Stomach (tissue), 9 donors: Measurements from ENCODE around the gene TEX51. TPM values are rescaled to one million over a fixed set of nuclear protein-coding genes. Genes with fewer than 3 reads are reported as not detected.

Experiments used
- DNase-seq, 2 donors: peaks; one replicate each; pipeline versions ENCODE4 v3.0.0 to v3.0.0-alpha.2; 2013 to 2019
- H3K27ac ChIP-seq, 5 donors: fragments of 200-600 bp in 4 of 5; sonication (generic) in 4 of 5; one replicate each; pipeline ENCODE4 v1.5.1; 2013 to 2019; ENCODE audit warnings: mild to moderate bottlenecking in 1 of 5, moderate library complexity in 1 of 5
- H3K27me3 ChIP-seq, 3 donors: fragments of 200-600 bp; sonication (generic); one replicate each; pipeline ENCODE4 v1.5.1; 2017 to 2019; ENCODE audit warnings: mixed run types in 1 of 3
- H3K36me3 ChIP-seq, 4 donors: fragments of 200-600 bp; sonication (generic); 1 replicate in 3 of 4; 2 replicates in 1 of 4; pipeline ENCODE4 v1.5.1; 2016 to 2019
- H3K4me1 ChIP-seq, 4 donors: fragments of 200-600 bp; sonication (generic); one replicate each; pipeline ENCODE4 v1.5.1; 2016 to 2019
- H3K4me3 ChIP-seq, 4 donors: fragments of 200-600 bp; sonication (generic) in 3 of 4; one replicate each; pipeline ENCODE4 v1.5.1; 2016 to 2019; ENCODE audit warnings: mild to moderate bottlenecking in 1 of 4
- H3K9me3 ChIP-seq, 4 donors: fragments of 200-600 bp; sonication (generic); one replicate each; pipeline ENCODE4 v1.5.1; 2016 to 2019
- EP300 ChIP-seq: sonication (generic); formaldehyde crosslinking; IDR thresholded peaks from one replicate; pipeline ENCODE4 v1.6.1; 2017; ENCODE audit warnings: antibody characterized with exemption
- POLR2A ChIP-seq, 4 donors: fragments of 450-650 bp; IDR thresholded peaks; one replicate each; pipeline ENCODE4 v1.6.1; 2016; ENCODE audit warnings: antibody characterized with exemption in 4 of 4, control low read depth in 2 of 4, mild to moderate bottlenecking in 1 of 4, moderate library complexity in 1 of 4
- POLR2AphosphoS5 ChIP-seq, 3 donors: sonication (generic); formaldehyde crosslinking; IDR thresholded peaks; one replicate each; pipeline ENCODE4 v1.6.1; 2016; ENCODE audit warnings: antibody characterized with exemption in 3 of 3
- WGBS, 5 donors: extraction: QIAGEN DNeasy Blood & Tissue Kit in 3 of 5; methylation state at CpG; one replicate each; pipeline versions ENCODE4 v1.1.5 to v1.1.7; 2013 to 2018; 5-methylcytosine and 5-hydroxymethylcytosine counted together
- intact Hi-C: fragments of 100-400 bp; cut with DNase I; formaldehyde crosslinking; loops from one replicate; pipeline ENCODE4 v1.15.1; 2023; ENCODE audit warnings: low total_unique reads
- polyA plus RNA-seq, 3 donors: library from polyadenylated mRNA; stranded (reverse); fragments of 200-250 nt; gene quantifications; one replicate each; pipeline ENCODE4 v1.2.3, GENCODE V29; 2013
- total RNA-seq, 5 donors: library from RNA; depleted of rRNA; stranded (reverse); fragments of >200 nt; gene quantifications; one replicate each; pipeline versions ENCODE4 v1.1.0 to v1.2.3, GENCODE V29; 2014 to 2016
- TF ChIP-seq, protein P1 (sequence below), 7 experiments: fragments of 450-650 bp in 4 of 7; fragments of 200-600 bp in 3 of 7; sonication (generic) in 3 of 7; IDR thresholded peaks; one replicate each; pipeline ENCODE4 v1.5.1; 2016 to 2019; ENCODE audit warnings: antibody characterized with exemption in 7 of 7, control low read depth in 2 of 7, mild to moderate bottlenecking in 1 of 7
- donor health status: healthy with polysubstance abuse.
- donor health status: Bipolar disorder and iron deficiency.
- donor health status: healthy.

Gene TEX51
- total and polyA plus RNA-seq, 8 donors, result not detected

DNA sequence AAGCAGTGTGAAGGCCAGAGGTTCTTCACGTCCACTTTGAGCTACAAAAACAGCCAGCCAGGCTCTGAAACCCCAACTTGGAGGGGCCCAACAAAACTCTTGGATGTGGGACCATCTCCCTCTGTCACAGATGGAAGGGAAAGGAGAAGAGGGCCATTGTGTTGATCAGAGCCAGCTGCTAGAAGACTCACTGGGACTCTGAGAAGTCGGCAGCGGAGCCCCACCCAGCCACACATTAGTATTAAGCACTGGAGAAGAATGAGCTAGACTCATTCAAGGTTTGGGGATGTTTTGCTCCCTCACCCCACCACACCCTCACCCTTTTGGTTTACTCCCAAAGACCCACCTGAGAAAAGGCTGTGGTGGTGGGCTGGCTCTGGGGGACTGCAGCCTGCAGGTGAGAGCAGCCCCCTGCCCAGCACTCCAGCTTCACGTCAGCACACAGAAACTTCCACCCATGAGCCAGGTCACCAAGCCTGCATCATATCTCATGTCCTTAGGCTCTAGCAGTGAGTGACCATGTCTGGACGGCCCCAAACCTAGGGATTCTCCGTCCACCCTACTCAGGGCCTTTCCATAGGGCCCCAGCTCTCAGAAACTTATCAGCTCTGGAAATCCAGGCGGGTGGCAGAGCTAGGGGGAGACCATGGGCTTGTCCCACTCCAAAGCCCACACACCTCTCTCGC is 12.6 kb downstream of the TEX51 start:
- intact Hi-C loops, result no loop called here
- no peaks in the 10 kb centered on the region for H3K36me3 ChIP-seq
- WGBS, 5 donors, result 76 to 93% (median 83%) methylated on average over 8 of the region's 8 CpGs

DNA sequence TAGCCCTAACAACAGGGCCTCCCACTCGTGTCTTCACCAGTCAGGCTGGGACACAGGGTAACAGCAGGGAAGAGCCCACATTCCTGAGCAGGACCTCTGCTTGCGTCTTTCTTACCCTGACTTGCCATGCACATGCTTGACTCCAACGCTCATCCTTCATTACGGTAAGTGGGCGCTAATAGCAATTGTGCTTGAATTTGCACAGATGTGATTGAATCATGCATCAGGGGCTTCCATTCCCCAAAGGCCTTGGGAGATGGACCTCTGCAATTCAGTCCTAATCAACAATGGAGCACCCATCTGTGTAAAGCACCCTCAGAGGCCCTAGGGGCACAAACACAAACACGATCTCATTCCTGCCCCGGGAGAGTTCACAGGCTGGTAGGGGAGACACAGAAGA is 13.5 kb downstream of the TEX51 start:
- TF ChIP-seq POLR2A (IDR thresholded peaks at IDR 0.05) (no peak), EP300 (no peak), POLR2AphosphoS5 (IDR thresholded peaks at IDR 0.05) (no peak)
- TF ChIP-seq, protein P1, sequence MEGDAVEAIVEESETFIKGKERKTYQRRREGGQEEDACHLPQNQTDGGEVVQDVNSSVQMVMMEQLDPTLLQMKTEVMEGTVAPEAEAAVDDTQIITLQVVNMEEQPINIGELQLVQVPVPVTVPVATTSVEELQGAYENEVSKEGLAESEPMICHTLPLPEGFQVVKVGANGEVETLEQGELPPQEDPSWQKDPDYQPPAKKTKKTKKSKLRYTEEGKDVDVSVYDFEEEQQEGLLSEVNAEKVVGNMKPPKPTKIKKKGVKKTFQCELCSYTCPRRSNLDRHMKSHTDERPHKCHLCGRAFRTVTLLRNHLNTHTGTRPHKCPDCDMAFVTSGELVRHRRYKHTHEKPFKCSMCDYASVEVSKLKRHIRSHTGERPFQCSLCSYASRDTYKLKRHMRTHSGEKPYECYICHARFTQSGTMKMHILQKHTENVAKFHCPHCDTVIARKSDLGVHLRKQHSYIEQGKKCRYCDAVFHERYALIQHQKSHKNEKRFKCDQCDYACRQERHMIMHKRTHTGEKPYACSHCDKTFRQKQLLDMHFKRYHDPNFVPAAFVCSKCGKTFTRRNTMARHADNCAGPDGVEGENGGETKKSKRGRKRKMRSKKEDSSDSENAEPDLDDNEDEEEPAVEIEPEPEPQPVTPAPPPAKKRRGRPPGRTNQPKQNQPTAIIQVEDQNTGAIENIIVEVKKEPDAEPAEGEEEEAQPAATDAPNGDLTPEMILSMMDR (IDR thresholded peaks at IDR 0.05), result no peak
- Histone ChIP-seq H3K27me3 (peaks cover 0 to 11% (median 0%) of the 10 kb centered on the region in 3 donors), H3K4me1 (peaks cover 0 to 10% (median 0%) of the 10 kb centered on the region in 4 donors), H3K9me3 (no peaks in the 10 kb centered on the region), H3K27ac (no peak overlapping the region), H3K4me3 (no peak overlapping the region), H3K36me3 (no peaks in the 10 kb centered on the region)
- no peak for DNase-seq
- WGBS, 5 donors, result 76 to 91% (median 78%) methylated on average over 7 of the region's 7 CpGs
- intact Hi-C loops, result no loop called here

More for the DNA sequence above, 12.6 kb downstream of the TEX51 start:
- DNase-seq, result no peak
- TF ChIP-seq, protein P1 (IDR thresholded peaks at IDR 0.05), result no peak
- no peak for TF ChIP-seq POLR2AphosphoS5 (IDR thresholded peaks at IDR 0.05)
- TF ChIP-seq POLR2A (IDR thresholded peaks at IDR 0.05), result no peak
- no peaks in the 10 kb centered on the region for H3K9me3 ChIP-seq
- H3K4me1 ChIP-seq, result peaks cover 0 to 10% (median 0%) of the 10 kb centered on the region in 4 donors
- no peak overlapping the region for H3K27ac ChIP-seq
- peaks cover 0 to 11% (median 0%) of the 10 kb centered on the region in 3 donors for H3K27me3 ChIP-seq
- H3K4me3 ChIP-seq, result no peak overlapping the region

DNA sequence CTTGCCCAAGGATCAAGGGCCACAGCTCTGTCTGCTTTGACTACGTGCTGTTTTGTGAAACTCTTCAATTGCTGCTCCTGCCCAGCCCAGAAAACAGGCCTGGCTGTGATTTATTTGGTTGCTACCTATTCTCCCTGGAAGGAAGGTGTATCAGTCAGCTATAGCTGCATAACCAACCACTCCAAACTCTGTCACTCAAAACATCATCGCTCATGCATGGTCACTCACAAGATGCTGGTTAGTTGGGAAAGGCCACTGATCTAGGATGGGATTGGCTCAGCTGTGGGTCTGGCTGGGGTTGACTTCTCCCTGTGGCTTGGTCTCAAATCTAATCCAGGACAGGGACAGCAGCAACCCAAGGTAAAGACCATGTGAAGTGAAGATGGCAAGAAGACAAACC is 14.6 kb downstream of the TEX51 start:
- H3K27me3 ChIP-seq, result peaks cover 0 to 5% (median 0%) of the 10 kb centered on the region in 3 donors
- no peak for DNase-seq
- no peak overlapping the region for H3K4me3 ChIP-seq
- no peak overlapping the region for H3K27ac ChIP-seq
- WGBS, 5 donors, result 82 to 95% (median 86%) methylated on average over 2 of the region's 2 CpGs
- H3K4me1 ChIP-seq, result peaks cover 0 to 10% (median 0%) of the 10 kb centered on the region in 4 donors
- H3K36me3 ChIP-seq, result no peaks in the 10 kb centered on the region
- intact Hi-C loops, result no loop called here
- TF ChIP-seq EP300 (no peak), POLR2A (IDR thresholded peaks at IDR 0.05) (no peak), POLR2AphosphoS5 (IDR thresholded peaks at IDR 0.05) (no peak)
- TF ChIP-seq, protein P1 (IDR thresholded peaks at IDR 0.05), result no peak
- H3K9me3 ChIP-seq, result no peaks in the 10 kb centered on the region

DNA sequence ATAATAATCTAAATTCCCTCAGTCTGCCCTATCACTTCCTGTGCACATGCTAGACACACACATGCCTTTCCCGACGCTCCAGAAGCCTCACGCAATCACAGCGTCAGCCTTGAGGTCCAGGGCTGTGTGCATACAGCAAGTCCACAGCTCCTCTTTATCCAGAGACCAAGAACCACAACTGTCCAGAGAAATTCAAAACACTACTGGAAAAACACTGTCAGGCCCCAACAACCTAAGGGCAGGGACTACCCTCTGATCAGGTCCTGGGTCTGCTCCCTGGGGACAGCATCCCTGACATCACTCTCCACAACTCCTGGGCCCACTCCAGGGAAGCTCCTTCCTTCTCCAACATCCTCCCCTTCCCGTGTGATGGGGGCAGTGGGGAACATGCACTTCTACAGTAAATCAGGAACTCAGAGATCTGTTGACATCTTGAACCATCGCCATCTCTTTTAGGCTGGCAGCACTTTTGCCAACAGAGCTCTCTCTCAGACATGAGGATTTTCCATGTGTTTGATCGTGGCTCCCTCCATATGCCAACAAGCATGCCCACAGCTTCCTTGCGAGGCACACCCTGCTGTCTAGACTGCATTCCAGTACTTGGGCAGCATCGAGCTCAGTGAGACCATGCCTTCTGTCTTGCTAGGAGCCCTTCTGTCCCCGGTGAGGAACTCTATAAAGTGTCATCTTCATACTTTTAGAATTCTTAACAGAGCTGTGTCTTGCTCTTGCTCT is 15.4 kb downstream of the TEX51 start:
- no peak for TF ChIP-seq POLR2AphosphoS5 (IDR thresholded peaks at IDR 0.05)
- no peak for TF ChIP-seq EP300
- TF ChIP-seq POLR2A (IDR thresholded peaks at IDR 0.05), result no peak
- TF ChIP-seq, protein P1 (IDR thresholded peaks at IDR 0.05), result no peak
- Histone ChIP-seq H3K27ac (no peak overlapping the region), H3K27me3 (peaks cover 0 to 5% (median 0%) of the 10 kb centered on the region in 3 donors), H3K4me1 (peaks cover 0 to 8% (median 0%) of the 10 kb centered on the region in 4 donors), H3K9me3 (no peaks in the 10 kb centered on the region), H3K4me3 (no peak overlapping the region), H3K36me3 (no peaks in the 10 kb centered on the region)
- intact Hi-C loops, result no loop called here
- WGBS, 5 donors, result 81 to 86% (median 84%) methylated on average over 10 of the region's 10 CpGs
- DNase-seq, result no peak
